Stimulated activated CD4-positive, alpha-beta T cell treated with anti-CD3 and anti-CD28 coated beads, Interleukin-12 subunit alpha, Interleukin-12 subunit beta, amount 100 ng/mL, for 24 hours (primary cell): ENCODE data around the gene MMP20.
"Not testable (repeated sequence)": the region's sequence is repeated elsewhere in the genome, so short reads cannot be mapped to it uniquely, and the experiment has no call there.

Experiments used
- DNase-seq, 2 experiments: peaks; one replicate each; pipeline ENCODE4 v3.0.0-alpha.2; 2020; ENCODE audit warnings: low read depth in 2 of 2

The MMP20 gene

GRCh38 chr11:102625177-102625576, at the start of gene MMP20:
Gene MMP20 (minus strand): TSS chr11:102625332. CDS start chr11:102625319, 13 bp downstream.
- DNase-seq = no peak

GRCh38 chr11:102669664-102670063, 44.5 kb upstream of the MMP20 start:
- DNase-seq = no peak

- no peak for DNase-seq
Measured at GRCh38 chr11:102666331-102666957, 41.3 kb upstream of the MMP20 start.

GRCh38 chr11:102664001-102664752, 39.0 kb upstream of the MMP20 start:
- DNase-seq = peak in 1 of 2 experiments; percentile 4

GRCh38 chr11:102662607-102663006, 37.5 kb upstream of the MMP20 start:
- DNase-seq = no peak

- DNase-seq = no peak
Measured at GRCh38 chr11:102661040-102661439, 35.9 kb upstream of the MMP20 start.

GRCh38 chr11:102656528-102656927, 31.4 kb upstream of the MMP20 start:
- no peak for DNase-seq

- DNase-seq = no peak
Measured at GRCh38 chr11:102655547-102655946, 30.4 kb upstream of the MMP20 start.

GRCh38 chr11:102654761-102655160, 29.6 kb upstream of the MMP20 start:
- no peak for DNase-seq

- no peak for DNase-seq
Measured at GRCh38 chr11:102653744-102654291, 28.7 kb upstream of the MMP20 start.

- DNase-seq = no peak
Measured at GRCh38 chr11:102647430-102647829, 22.3 kb upstream of the MMP20 start.

GRCh38 chr11:102643941-102644340, 18.8 kb upstream of the MMP20 start:
- no peak for DNase-seq

- no peak for DNase-seq
Measured at GRCh38 chr11:102640946-102641345, 15.8 kb upstream of the MMP20 start.

- DNase-seq = no peak
Measured at GRCh38 chr11:102639656-102640055, 14.5 kb upstream of the MMP20 start.

GRCh38 chr11:102637731-102638130, 12.6 kb upstream of the MMP20 start:
- DNase-seq = no peak

- no peak for DNase-seq
Measured at GRCh38 chr11:102633385-102634026, 8.4 kb upstream of the MMP20 start.

- DNase-seq = no peak
Measured at GRCh38 chr11:102632026-102632425, 6.9 kb upstream of the MMP20 start.

GRCh38 chr11:102630598-102631448, 5.7 kb upstream of the MMP20 start:
- no peak for DNase-seq

- not testable (repeated sequence) for DNase-seq
Measured at GRCh38 chr11:102629908-102630307, 4.8 kb upstream of the MMP20 start.

GRCh38 chr11:102626676-102627075, 1.5 kb upstream of the MMP20 start:
- no peak for DNase-seq

GRCh38 chr11:102623998-102624397, 1.1 kb downstream of the MMP20 start:
- DNase-seq = no peak

- no peak for DNase-seq
Measured at GRCh38 chr11:102623128-102623527, 2.0 kb downstream of the MMP20 start.
